DOHH2 (cell line): Measurements from ENCODE around the gene RRBP1.

Experiments
- H3F3A ChIP-seq: fragments of 200-600 bp; sonication (generic), shearing (Covaris generic); 2 replicates; pipeline ENCODE4 v1.6.0; 2016; ENCODE audit warnings: antibody characterized with exemption, mild to moderate bottlenecking; ENCODE audit not compliant: control insufficient read depth, insufficient read depth
- H3K27ac ChIP-seq: fragments of 200-600 bp; sonication (generic); 2 replicates; pipeline ENCODE4 v1.5.1; 2014; ENCODE audit warnings: low read depth, mild to moderate bottlenecking, low read length, moderate library complexity
- H3K27me3 ChIP-seq: fragments of 200-600 bp; sonication (generic); 2 replicates; pipeline ENCODE4 v1.6.1; 2014; ENCODE audit warnings: mild to moderate bottlenecking, low read length, mixed read lengths; ENCODE audit not compliant: control insufficient read depth
- H3K36me3 ChIP-seq: fragments of 200-600 bp; sonication (generic); 2 replicates; pipeline ENCODE4 v1.6.1; 2014; ENCODE audit warnings: mild to moderate bottlenecking, low read length, moderate library complexity, mixed read lengths; ENCODE audit not compliant: control insufficient read depth
- H3K4me1 ChIP-seq: fragments of 200-600 bp; sonication (generic); 2 replicates; pipeline ENCODE4 v1.6.1; 2014; ENCODE audit warnings: mild to moderate bottlenecking, low read length, mixed read lengths; ENCODE audit not compliant: control insufficient read depth
- H3K4me2 ChIP-seq: fragments of 200-600 bp; sonication (generic); 2 replicates; pipeline ENCODE4 v1.6.0; 2014; ENCODE audit warnings: mild to moderate bottlenecking, low read length, moderate library complexity
- H3K4me3 ChIP-seq: fragments of 200-600 bp; sonication (generic); 2 replicates; pipeline ENCODE4 v1.5.1; 2014; ENCODE audit warnings: mild to moderate bottlenecking, low read length, mixed read lengths
- H3K79me2 ChIP-seq: fragments of 200-600 bp; sonication (generic); 2 replicates; pipeline ENCODE4 v1.6.1; 2014; ENCODE audit warnings: mild to moderate bottlenecking, low read length, mixed read lengths; ENCODE audit not compliant: control insufficient read depth
- H3K9me2 ChIP-seq: fragments of 200-600 bp; sonication (generic); replicated peaks from 2 replicates; pipeline ENCODE4 v1.6.1; 2014; ENCODE audit warnings: mild to moderate bottlenecking, low read length, mixed read lengths; ENCODE audit not compliant: control insufficient read depth
- H3K9me3 ChIP-seq: fragments of 200-600 bp; sonication (generic); 2 replicates; pipeline ENCODE4 v1.6.1; 2014; ENCODE audit warnings: antibody characterized with exemption, low read length, mixed read lengths; ENCODE audit not compliant: control insufficient read depth, insufficient read depth
- H4K20me1 ChIP-seq: fragments of 200-600 bp; sonication (generic); 2 replicates; pipeline ENCODE4 v1.6.0; 2014; ENCODE audit warnings: low read depth, mild to moderate bottlenecking, antibody characterized with exemption, low read length, moderate library complexity; ENCODE audit not compliant: control insufficient read depth, insufficient read depth
- CTCF ChIP-seq: fragments of 200-600 bp; sonication (generic); IDR thresholded peaks from one replicate; pipeline ENCODE4 v1.5.1; 2014; ENCODE audit warnings: antibody characterized with exemption, mild to moderate bottlenecking, low read depth, low read length; ENCODE audit not compliant: poor library complexity, severe bottlenecking
- EZH2phosphoT487 ChIP-seq: fragments of 200-600 bp; sonication (generic); IDR thresholded peaks from 2 replicates; pipeline ENCODE4 v1.6.1; 2017; ENCODE audit warnings: borderline replicate concordance, mild to moderate bottlenecking, antibody characterized with exemption, low read length, moderate library complexity, mixed read lengths

Gene RRBP1

DNA sequence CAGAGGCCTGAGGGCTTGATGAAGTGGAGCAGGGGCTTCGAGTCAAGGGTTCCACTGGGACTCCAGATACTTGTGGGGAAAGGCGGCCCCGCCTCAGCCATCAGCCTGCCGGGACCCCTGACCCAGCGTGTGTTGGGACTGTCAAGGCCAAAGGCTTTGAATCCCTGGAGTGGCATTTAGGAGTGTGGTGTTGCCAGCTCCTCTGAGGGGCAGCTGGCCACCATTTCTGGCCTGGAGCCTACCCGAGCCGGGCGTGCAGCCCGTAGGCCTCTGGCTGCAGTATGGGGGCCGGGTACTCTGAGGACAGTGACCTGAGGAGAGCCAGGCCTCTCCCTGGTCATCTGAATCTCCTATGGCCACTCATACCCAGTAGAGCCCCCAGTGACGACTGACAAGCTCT, 40.0 kb downstream of the RRBP1 start:
- no peak overlapping the region for H3K4me2 ChIP-seq
- H3K4me3 ChIP-seq = no peak overlapping the region
- H3F3A ChIP-seq = no peaks in the 10 kb centered on the region
- no peaks in the 10 kb centered on the region for H4K20me1 ChIP-seq
- H3K4me1 ChIP-seq = peaks cover 10% of the 10 kb centered on the region
- H3K79me2 ChIP-seq = no peaks in the 10 kb centered on the region
- no peaks in the 10 kb centered on the region for H3K9me3 ChIP-seq
- TF ChIP-seq EZH2phosphoT487 (no peak), CTCF (no peak)
- no peaks in the 10 kb centered on the region for H3K27me3 ChIP-seq
- no peak overlapping the region for H3K27ac ChIP-seq
- no peaks in the 10 kb centered on the region; the same call in 1 of the 2 replicates for H3K36me3 ChIP-seq
- H3K9me2 ChIP-seq = no peaks in the 10 kb centered on the region

DNA sequence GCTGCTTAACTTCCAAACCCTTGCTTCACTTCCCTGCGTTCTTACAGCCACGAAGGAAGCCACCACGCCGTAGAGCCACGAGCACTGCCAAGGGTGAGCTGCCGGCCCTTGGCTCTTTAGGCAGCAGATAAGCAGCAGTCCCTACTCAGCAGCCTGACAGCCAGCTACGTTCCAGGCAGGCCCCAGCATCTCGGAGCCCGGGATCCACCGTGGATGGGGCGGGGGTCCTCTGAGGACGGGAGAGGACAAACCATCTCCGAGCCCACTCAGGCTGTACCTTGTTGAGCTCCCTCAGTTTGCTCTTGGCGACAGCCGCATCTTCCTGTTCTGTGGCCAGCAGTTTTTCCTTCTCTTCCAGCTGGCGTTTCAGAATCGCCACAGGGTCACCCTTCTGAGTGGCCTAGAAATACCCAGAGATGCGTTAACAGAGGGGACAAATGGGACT, 40.5 kb downstream of the RRBP1 start:
- H3K9me3 ChIP-seq = no peaks in the 10 kb centered on the region
- H3K79me2 ChIP-seq = no peaks in the 10 kb centered on the region
- H3K27ac ChIP-seq = no peak overlapping the region
- no peaks in the 10 kb centered on the region; the same call in 1 of the 2 replicates for H3K36me3 ChIP-seq
- peaks cover 10% of the 10 kb centered on the region for H3K4me1 ChIP-seq
- no peaks in the 10 kb centered on the region for H3K27me3 ChIP-seq
- no peak overlapping the region for H3K4me2 ChIP-seq
- no peak for TF ChIP-seq EZH2phosphoT487
- TF ChIP-seq CTCF = no peak
- H3F3A ChIP-seq = no peaks in the 10 kb centered on the region
- no peaks in the 10 kb centered on the region for H3K9me2 ChIP-seq
- no peak overlapping the region for H3K4me3 ChIP-seq
- no peaks in the 10 kb centered on the region for H4K20me1 ChIP-seq

DNA sequence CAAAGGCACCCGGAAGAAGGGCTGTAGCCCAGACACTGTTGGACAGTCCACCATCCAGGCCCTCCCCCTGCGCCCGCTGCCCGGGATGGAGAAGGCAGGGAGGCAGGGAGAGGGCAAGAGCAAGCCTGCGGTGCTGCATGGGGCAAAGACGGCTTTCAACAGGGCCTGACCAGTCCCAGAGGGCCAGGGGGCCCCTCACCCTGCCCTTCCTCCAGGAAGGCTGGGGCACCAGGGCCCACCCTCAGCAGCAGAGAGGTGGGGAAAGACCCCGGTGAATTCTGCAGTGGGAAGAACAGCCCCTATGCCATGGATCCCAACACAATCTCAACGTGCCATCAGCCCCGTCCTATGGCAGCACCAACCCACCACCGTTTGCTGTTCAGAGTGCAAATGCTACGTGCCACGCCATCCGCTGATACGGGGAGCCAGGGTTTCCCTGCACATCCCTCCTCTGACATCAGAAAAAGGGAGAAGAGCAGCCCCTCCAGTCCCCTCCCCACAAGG, 41.1 kb downstream of the RRBP1 start:
- H3K27me3 ChIP-seq = no peaks in the 10 kb centered on the region

More for the DNA sequence above, 41.1 kb downstream of the RRBP1 start:
- Histone ChIP-seq H4K20me1 (no peaks in the 10 kb centered on the region), H3K9me2 (no peaks in the 10 kb centered on the region), H3K4me3 (no peak overlapping the region), H3K36me3 (no peaks in the 10 kb centered on the region; the same call in 1 of the 2 replicates), H3K27ac (no peak overlapping the region), H3K4me2 (no peak overlapping the region), H3K9me3 (no peaks in the 10 kb centered on the region), H3K79me2 (no peaks in the 10 kb centered on the region), H3F3A (no peaks in the 10 kb centered on the region), H3K4me1 (peaks cover 10% of the 10 kb centered on the region)
- no peak for TF ChIP-seq EZH2phosphoT487
- no peak for TF ChIP-seq CTCF
